Effector memory CD4-positive, alpha-beta T cell (primary cell): ENCODE results near the gene ABTB1.

Experiments
- DNase-seq, 3 donors: peaks; one replicate each; pipeline ENCODE4 v3.0.0-alpha.2; 2020
- H3K27ac ChIP-seq: 2 replicates; pipeline ENCODE4 v1.7.0; 2013; ENCODE audit warnings: mild to moderate bottlenecking, low read length, moderate library complexity; ENCODE audit not compliant: insufficient read depth, poor library complexity, severe bottlenecking
- H3K27me3 ChIP-seq: replicated peaks from 2 replicates; pipeline ENCODE4 v1.7.0; 2013; ENCODE audit warnings: mild to moderate bottlenecking, low read length; ENCODE audit not compliant: insufficient read depth, control insufficient read depth, poor library complexity, severe bottlenecking
- H3K36me3 ChIP-seq: 2 replicates; pipeline ENCODE4 v1.7.0; 2013; ENCODE audit warnings: mild to moderate bottlenecking, low read length, moderate library complexity; ENCODE audit not compliant: control insufficient read depth, insufficient read depth
- H3K4me1 ChIP-seq: 2 replicates; pipeline ENCODE4 v1.7.0; 2013; ENCODE audit warnings: low read length, mild to moderate bottlenecking; ENCODE audit not compliant: control insufficient read depth, insufficient read depth, poor library complexity, severe bottlenecking
- H3K4me3 ChIP-seq: 2 replicates; pipeline ENCODE4 v1.7.0; 2013; ENCODE audit warnings: low read length, low read depth, mild to moderate bottlenecking; ENCODE audit not compliant: insufficient read depth, poor library complexity, severe bottlenecking
- H3K9me3 ChIP-seq: 2 replicates; pipeline ENCODE4 v1.7.0; 2013; ENCODE audit warnings: mild to moderate bottlenecking, low read length, moderate library complexity; ENCODE audit not compliant: control insufficient read depth

ABTB1 gene

GRCh38 chr3:127729556-127730056, 56.9 kb downstream of the ABTB1 start:
- H3K36me3 ChIP-seq, result no peaks in the 10 kb centered on the region
- DNase-seq, result no peak
- no peak overlapping the region for H3K27ac ChIP-seq
- no peak overlapping the region for H3K4me3 ChIP-seq
- H3K9me3 ChIP-seq, result no peaks in the 10 kb centered on the region
- no peaks in the 10 kb centered on the region for H3K4me1 ChIP-seq
- no peaks in the 10 kb centered on the region for H3K27me3 ChIP-seq

DNA sequence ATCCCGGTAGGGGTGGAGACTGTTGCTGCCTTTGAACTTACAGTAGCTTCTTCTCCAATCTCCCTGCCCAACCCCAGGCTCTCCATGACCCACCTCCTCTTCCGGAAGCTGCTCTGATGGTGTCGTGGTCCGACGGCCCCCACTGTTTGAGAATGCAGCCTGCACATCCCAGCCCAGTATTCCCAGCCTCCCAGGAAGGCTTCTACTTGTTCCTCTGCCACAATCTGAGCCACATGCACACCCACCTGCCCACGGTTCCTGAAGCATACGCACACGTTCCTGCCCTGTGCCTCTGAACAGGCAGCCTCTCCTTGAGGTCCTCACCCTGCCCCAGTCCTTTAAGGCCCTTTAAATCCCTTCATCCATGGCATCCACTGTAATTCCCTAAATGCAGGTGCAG, 57.4 kb downstream of the ABTB1 start:
- no peak for DNase-seq
- no peaks in the 10 kb centered on the region for H3K9me3 ChIP-seq
- no peaks in the 10 kb centered on the region for H3K36me3 ChIP-seq
- H3K4me3 ChIP-seq, result no peak overlapping the region
- no peaks in the 10 kb centered on the region for H3K4me1 ChIP-seq
- no peak overlapping the region for H3K27ac ChIP-seq
- no peaks in the 10 kb centered on the region for H3K27me3 ChIP-seq
